NCI-H748 (cell line): Measurements from ENCODE around the gene LRRC40.

Experiments used
- DNase-seq: peaks from one replicate; lab custom pipeline; 2025; ENCODE audit not compliant: unreplicated experiment; lab: John Stamatoyannopoulos, UW

The LRRC40 gene

DNA sequence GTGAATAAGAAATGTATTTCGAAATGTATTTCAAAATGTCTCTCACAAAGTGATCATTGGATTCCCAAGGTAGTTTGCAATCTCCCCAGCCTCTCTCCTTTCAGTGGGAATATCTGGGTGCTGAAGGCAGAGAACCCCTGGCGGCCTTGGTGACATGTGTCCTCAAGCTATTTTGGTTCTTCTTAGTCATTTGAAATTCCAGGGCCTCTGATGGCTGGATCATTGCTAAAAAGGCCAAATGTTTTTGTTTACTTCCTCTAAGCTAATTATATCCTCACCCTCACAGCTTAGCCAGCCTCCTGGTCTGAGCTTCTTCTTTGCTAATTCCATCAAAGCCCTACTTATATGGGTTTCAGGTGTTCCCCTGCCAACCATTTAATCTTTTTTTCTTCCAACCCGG is 71.2 kb downstream of the LRRC40 start:
- DNase-seq, result no peak

DNA sequence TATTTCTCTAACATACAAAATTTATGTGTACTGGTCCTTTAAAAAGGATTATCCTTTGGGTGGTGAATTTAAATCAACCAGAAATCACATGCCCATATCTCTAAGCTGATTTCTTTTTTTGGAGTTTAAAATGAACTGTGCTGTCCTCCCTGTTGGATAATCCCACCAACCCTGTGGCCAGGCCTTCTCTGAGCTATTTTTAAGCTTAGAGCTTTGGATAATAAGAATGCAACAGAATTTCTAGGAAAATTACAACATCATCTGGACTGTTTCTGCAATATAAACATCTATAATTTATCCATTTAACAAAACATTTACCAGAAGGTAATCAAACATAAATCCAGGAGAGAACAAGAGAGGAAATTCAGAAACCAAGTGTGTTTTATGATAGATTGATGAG is 88.3 kb downstream of the LRRC40 start:
- no peak for DNase-seq

DNA sequence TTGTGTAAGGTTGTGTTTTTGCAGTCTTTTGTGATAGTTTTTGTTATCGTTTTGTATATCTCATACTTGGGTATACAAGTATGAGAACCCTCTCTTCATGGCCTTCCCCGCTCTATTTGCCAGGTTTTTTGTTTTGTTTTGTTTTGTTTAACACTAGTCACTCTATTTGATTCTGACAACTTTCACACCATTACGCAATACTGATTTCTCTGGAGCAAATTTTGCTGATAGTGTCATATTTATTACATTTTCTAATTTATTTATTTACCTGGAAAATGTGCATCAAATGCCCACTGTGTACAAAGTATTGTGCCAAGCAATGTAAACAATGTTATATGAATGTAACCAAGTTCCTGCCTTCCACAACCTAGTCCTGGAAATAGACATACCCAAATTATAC is 90.1 kb downstream of the LRRC40 start:
- DNase-seq, result no peak

- no peak for DNase-seq
Measured at GRCh38 chr1:70112838-70113237, 92.5 kb downstream of the LRRC40 start.

GRCh38 chr1:70109241-70109640 is 96.1 kb downstream of the LRRC40 start:
- DNase-seq, result no peak

DNA sequence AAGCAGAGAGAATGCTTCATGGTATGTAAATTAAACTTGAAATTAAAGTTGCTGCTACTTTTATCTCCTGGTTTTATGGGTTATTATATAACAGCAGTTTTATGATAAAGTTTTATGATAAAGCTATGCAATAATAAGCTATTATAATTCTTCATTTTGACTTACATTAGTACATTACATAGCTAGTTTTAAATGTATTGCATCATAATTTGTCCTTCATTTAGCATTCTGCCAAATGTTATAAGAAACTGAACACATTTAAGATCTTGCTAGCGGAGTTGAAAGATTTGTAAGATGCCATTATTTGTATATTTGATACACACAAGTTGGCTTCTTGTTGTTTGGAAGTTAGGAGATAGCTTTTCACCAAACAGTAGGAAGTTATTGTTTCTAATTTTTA is 101.6 kb downstream of the LRRC40 start:
- no peak for DNase-seq

GRCh38 chr1:70101774-70102173 is 103.6 kb downstream of the LRRC40 start:
- no peak for DNase-seq

DNA sequence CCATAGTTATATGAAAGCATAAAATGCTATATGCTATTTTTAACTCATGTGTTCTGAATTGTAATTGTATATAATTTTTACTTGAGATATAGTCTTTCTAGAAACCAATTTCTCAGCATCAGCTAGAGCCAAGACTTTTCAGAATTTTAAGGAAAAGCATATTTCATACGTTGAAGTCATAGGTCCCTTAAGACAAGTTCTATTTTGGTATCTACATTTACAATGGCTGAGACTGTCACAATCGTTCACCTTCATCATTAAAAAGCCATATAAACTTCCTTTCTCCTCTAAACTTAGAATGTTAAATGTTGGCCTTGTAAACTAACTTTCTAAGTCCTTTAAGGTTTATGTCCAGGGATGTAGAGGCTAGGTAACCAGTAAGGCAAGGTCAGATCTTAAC is 104.1 kb downstream of the LRRC40 start:
- no peak for DNase-seq
